AG10803 (cell line): ENCODE data around the gene CD99.
"Not testable (repeated sequence)": the region's sequence is repeated elsewhere in the genome, so short reads cannot be mapped to it uniquely, and the experiment has no call there.

Source experiments
- DNase-seq: peaks from one replicate; pipeline ENCODE4 v3.0.0; 2010; ENCODE audit warnings: low read depth
- H3K4me3 ChIP-seq: 2 replicates; pipeline ENCODE4 v1.5.1; 2011; ENCODE audit warnings: mild to moderate bottlenecking, low read length, control low read depth
- CTCF ChIP-seq: conservative IDR thresholded peaks from 2 replicates; pipeline ENCODE4 v1.5.1; 2011; ENCODE audit warnings: mild to moderate bottlenecking, low read length, control low read depth, inconsistent platforms

Gene CD99

DNA sequence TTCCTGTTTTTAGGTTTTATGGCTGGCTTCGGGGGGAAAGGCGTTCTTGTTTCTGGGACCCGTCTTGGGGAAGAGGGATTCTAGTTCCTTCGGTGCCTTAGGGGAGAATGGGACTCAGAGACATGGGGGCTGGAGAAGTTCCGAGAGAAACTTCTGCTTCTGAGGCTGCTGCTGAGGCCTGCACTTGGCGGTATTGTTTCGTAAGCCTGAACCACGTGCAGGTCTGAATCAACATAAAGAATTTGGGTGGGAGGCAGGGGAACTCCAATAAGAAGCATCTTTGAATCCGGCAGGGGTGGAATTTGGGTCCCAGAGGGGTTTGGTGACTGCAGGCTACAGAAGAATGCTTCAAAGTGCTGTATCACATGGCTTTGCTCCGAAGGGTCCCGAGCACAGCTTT lies 75.8 kb downstream of the CD99 start:
- TF ChIP-seq CTCF = no peak
- DNase-seq = peak; percentile 58
- no peak overlapping the region for H3K4me3 ChIP-seq

DNA sequence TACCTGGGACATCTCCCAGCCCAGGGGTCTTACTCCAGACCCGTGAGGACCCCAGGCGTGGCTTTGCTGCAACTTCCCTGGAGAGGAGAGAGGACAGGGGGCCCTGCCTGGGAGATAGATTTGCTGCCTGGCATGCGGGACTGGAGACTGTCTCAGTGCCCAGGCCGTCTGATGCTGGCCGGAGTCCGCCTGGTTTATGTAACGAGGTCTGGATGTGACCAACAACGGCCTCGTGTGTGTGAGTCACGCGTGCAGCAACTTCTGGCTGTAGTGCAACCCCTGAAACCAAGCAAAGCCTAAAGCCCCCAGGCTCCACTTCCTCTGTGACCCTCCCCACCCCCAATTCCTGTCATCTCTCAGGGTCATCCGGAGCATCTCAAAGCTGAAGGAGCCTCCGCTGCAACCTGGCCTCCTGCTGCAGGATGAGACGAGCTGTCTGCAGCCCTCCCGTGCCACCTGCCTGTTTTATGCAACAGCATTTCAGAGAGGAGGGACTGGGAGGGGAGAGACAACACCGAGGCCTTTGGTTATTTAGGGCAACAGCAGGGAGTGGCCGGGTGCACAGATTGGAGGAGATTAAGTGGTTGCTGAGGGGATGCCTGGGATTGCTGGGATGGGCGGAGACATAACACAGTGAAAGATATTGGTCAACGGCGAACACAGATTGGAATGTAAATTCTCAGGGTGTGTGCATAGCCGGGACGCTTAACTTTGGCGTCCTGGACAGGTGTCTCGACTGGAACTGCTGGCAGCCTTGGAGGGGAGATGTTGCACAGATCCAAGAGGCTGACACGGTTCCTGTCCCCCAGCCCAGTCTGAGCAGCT lies 76.7 kb downstream of the CD99 start:
- peak; percentile 82 for DNase-seq

GRCh38 chrX:2769615-2770014 lies 78.5 kb downstream of the CD99 start:
- no peak overlapping the region for H3K4me3 ChIP-seq
- DNase-seq = no peak
- TF ChIP-seq CTCF = no peak

More for the DNA sequence above, 76.7 kb downstream of the CD99 start:
- no peak for TF ChIP-seq CTCF
- no peak overlapping the region for H3K4me3 ChIP-seq

DNA sequence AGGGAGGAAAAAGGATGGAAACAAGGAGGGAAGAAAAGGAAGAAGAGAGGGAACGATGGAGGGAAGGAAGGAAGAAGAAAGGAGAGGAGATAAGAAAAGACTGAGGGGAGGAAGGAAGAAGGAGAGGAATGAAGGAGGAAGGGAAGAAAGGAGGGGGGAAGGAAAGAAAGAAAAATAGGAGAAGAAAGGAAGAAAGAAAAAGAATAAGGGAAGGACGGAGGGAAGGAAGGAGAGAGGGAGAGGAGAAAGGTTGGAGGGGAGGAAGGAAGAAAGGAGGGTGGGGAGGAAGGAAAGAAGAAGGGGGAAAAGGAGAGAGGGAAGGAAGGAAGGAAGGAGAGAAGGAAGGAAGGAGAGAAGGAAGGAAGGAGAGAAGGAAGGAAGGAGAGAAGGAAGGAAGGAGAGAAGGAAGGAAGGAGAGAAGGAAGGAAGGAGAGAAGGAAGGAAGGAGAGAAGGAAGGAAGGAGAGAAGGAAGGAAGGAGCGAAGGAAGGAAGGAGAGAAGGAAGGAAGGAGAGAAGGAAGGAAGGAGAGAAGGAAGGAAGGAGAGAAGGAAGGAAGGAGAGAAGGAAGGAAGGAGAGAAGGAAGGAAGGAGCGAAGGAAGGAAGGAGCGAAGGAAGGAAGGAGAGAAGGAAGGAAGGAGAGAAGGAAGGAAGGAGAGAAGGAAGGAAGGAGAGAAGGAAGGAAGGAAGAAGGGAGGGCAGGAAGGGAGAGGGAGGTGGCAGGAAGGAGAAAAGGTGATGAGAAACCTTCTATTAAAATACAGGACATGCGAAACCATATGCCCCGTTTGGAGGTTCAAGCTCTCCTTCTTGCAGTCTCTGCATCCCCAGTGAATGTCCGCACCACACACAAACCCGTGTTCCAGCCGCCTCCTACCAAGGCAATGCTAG lies 82.3 kb downstream of the CD99 start:
- not testable (repeated sequence) for H3K4me3 ChIP-seq, DNase-seq

DNA sequence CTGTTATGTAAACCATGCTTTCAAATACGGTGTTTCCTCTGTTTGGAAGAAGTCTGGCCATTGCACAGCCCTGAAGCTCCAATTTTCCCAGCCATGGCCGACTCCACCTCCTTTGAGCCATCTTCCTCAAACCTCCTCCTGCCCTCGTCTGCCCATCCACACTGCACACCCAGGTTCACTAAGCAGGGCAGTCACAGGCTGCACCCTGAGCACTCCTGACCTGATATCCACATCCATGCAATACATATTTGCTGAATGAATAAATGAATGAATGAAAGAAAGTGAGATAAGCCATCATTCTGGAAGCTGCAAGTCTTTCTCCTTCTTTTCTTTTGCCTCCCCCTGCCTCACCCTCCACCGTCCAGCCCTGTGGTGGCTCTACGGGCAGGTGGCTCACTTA lies 83.0 kb downstream of the CD99 start:
- no peak overlapping the region for H3K4me3 ChIP-seq
- no peak for DNase-seq
- TF ChIP-seq CTCF = no peak

DNA sequence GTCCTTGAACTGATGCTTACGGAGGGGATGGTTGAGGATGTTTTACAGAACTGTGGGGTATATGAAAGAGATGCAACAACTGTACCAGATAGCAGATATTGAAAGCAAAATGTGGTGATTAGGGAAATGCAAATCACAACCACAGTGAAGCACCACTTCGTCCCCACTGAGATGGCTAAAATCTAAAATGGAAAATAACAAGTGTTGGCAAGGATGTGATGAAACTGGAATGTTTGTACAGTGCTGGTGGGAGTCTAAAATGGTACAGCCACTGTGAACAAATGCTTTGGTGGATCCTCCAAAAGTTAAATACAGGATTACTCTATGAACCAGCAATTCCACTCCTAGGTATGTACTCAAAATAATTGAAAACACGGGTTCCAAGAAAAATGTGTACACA lies 83.7 kb downstream of the CD99 start:
- no peak for DNase-seq
- no peak for TF ChIP-seq CTCF

DNA sequence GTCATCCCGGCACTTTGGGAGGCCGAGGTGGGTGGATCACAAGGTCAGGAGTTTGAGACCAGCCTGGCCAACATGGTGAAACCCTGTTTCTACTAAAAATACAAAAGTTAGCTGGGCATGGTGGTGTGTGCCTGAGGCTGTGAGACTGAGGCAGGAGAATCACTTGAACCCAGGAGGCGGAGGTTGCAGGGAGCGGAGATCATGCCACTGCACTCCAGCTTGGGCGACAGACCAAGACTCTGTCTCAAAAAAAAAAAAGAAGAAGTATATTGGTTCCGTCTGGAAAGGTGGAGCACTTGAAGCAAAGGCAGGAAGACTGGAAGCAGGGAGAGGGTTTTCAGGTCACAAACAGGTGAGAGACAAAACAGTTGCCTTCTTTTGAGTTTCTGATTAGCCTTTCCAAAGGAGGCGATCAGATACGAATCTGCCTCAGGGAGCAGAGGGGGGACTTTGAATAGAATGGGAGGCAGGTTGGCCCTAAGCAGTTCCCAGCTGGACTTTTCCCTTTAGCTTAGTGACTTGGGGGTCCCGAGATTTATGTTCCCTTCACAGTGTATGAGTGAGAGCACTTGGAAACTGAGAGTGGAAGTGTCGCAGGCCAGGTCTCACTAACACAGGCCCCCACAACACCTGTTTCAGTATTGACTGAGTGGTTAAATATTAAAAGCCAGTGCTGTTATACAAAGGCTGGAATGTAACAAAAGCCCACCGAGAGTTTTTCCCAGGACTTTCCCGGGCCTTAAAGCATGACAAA lies 89.6 kb downstream of the CD99 start:
- not testable (repeated sequence) for DNase-seq, H3K4me3 ChIP-seq

More for the DNA sequence above, 83.7 kb downstream of the CD99 start:
- H3K4me3 ChIP-seq = no peak overlapping the region
